HG02973 (cell line): Measurements from ENCODE around the gene CES2.

Experiments used
- ATAC-seq: cut with Tn5 transposase; IDR thresholded peaks from one replicate; pipeline ENCODE4 v1.9.1; 2021; ENCODE audit warnings: moderate library complexity; ENCODE audit not compliant: unreplicated experiment

The CES2 gene

GRCh38 chr16:66902648-66903543 is 32.4 kb upstream of the CES2 start:
- no peak for ATAC-seq

- ATAC-seq: no peak
Measured at GRCh38 chr16:66903544-66904427, 31.5 kb upstream of the CES2 start.

GRCh38 chr16:66904428-66904845 is 30.9 kb upstream of the CES2 start:
- ATAC-seq: no peak

- no peak for ATAC-seq
Measured at GRCh38 chr16:66904846-66905632, 30.3 kb upstream of the CES2 start.

- ATAC-seq: no peak
Measured at GRCh38 chr16:66905633-66906539, 29.4 kb upstream of the CES2 start.

DNA sequence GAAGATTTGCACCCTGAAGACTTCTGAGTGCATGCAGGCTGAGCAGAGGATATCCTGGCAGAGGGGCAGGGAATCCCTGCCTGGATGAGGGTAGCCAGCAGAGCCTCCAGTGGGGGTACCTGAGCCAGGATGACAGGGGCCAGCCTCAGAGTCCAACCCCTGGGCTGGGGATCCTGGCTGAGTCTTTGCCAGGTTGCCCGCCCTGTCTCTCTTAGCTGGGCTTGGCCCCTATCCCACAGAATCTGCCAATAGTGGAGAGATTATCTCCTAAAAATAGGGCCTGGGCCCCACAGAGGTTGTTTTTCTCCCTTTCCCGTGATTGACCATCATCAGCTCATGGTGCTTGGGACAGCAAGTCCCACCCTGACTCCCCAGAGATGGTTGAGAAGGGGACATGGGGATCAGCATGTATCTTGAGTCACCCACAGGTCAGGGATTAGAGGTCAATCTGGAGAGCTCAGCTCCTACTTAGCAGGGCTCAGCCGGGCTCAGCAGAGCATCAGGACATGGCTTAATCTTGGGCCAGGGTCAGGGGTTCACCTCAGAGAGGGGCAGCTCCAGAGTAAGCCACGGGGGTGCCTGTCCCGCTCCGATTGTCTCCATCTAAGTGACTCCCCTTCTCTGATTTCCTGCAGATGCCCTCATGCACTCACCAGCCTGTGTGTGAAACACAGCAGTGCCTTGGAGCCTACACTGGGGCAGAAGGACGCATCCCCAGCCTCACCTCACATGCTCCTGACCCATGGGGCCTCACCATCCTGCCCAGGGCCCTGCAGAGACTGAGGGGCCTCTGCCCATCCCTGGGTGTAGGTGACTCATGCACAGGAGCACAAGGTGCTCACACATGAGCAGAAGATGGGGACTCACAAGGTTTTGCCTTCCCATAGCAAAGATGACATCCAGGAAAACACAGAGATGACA is 28.1 kb upstream of the CES2 start:
- ATAC-seq: no peak

- ATAC-seq: no peak
Measured at GRCh38 chr16:66908116-66908515, 27.2 kb upstream of the CES2 start.

DNA sequence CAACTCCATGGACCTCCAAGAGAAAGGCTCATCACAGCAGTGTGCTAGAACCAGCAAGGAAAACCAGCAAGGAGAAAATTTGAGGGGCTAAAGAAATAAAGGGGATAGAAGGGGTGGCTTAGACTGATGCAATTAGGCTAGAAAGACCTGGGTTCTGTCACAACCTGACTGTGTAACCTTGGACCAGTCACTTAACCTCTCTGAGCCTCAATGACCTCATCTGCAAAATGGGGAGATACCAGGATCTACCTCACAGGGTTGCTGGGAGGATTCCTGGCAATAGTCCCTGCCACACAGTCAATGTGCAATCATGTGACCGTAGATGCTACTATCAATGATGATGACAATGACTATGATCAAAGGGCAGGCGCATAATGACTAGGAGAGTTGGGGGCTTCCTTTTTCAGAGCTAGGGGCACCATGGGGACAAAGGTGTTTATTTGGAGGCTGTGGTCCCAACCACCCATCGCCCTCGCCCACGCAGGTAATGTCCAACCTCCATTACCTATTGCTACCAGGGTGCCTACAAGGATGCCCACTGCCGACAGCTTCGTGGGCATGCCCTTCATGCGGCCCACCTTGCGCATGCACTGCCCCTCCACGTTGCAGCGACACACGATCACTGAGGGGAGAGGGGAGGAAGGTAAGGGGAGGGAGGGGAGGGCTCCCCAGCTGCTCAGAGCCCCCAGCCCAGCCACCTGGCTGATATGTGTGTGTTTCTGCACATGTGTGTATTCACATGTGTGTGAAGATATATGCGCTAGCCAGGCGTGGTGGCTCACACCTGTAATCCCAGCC is 26.4 kb upstream of the CES2 start:
- no peak for ATAC-seq

- ATAC-seq: no peak
Measured at GRCh38 chr16:66910175-66910940, 25.0 kb upstream of the CES2 start.

DNA sequence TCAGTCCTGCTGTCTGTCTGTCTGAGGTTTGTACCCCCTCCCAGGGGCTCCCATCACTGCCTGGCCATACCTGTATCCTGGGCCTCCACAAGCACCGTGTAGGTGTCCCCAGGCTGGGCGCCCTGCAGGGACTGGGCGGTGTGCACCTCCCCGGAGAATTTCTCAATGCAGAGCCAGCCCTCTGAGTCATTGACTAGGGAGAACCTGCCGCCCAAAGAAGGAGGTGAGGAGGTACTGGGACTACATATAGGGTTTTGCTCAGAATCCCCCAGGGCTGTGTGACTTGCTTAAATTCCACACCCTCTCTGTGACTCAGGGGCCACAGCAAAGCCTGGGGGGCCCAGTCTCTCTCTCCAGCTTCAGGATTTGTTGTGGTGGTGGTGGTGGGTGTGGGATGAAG is 24.2 kb upstream of the CES2 start:
- no peak for ATAC-seq

- ATAC-seq: no peak
Measured at GRCh38 chr16:66911801-66912200, 23.5 kb upstream of the CES2 start.

DNA sequence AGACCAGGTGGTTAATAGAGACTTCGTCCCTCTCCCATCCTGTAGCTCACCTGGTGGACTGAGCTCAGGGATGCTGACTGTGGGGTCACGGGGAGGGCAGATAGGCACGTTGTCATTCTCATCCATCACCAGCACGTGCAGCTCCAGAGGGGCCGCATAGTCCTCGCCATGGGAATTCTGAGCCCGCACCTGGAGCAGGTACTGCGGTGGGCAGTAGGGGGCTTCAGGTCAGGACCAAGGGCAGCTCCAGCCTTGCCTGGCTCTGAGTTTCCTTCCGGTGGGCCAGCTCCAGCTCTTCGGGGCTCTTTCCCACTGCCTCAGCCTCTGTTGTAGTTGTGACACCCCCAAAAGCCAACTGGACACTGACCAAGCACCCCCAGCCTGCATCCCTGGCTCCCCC is 22.2 kb upstream of the CES2 start:
- ATAC-seq: no peak

DNA sequence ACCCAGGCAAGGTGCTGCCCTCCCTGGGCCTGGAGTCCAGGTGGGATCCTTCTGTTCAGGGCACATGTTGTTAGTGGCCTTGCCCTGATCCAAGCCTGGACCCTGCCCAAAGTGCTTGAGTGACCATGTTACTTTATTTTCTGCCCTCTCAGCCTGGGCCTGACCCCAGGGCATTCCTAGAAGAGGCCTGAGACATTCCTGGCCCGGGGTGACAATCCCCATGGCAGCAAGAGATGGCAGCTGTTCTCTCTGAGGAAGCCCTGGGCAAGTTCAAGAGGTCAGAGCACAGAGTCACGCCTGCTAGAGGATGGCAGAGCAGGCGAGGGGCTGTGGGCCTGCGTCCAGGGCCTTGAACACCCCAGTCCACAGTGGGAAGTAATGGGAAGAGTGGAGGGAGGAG is 21.6 kb upstream of the CES2 start:
- ATAC-seq: no peak

- ATAC-seq: no peak
Measured at GRCh38 chr16:66914541-66914940, 20.8 kb upstream of the CES2 start.

DNA sequence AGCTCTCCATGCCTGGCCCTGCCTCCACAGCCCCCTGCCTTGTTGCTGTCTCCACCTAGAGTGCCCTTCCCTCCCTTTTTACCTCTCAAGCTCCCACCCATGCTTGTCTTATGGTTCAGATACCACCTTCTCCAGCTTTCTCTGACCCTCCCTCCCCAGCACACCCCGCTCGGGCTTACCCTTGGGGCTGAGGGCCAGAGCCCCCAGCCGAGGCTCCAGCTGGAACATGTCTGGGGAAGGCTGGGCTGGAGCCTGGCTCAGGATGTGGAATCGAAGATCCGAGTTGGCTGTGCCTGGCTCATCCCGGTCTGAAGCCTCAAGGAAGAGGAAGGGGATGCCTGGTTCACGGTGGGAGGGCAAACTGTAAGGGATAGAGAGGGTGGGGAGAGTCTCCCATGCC is 20.3 kb upstream of the CES2 start:
- ATAC-seq: no peak

DNA sequence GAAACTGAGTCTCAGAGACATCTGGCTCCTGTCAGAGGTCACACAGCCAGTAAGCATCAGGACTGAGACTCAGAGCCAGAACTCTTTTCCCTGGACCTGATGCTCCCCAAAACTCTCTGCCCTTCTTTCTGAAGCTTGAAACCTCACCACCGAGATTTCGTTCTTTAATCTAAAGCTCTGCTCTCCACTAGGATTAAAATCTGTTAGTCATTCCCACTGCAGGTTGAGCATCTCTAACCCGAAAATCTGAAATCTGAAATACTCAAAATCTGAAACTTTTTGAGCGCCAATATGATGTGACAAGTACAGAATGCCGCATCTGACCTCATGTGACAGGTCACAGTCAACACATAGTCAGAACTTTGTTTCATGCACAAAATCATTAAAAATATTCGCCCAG is 18.8 kb upstream of the CES2 start:
- no peak for ATAC-seq

GRCh38 chr16:66917741-66918140 is 17.6 kb upstream of the CES2 start:
- no peak for ATAC-seq

DNA sequence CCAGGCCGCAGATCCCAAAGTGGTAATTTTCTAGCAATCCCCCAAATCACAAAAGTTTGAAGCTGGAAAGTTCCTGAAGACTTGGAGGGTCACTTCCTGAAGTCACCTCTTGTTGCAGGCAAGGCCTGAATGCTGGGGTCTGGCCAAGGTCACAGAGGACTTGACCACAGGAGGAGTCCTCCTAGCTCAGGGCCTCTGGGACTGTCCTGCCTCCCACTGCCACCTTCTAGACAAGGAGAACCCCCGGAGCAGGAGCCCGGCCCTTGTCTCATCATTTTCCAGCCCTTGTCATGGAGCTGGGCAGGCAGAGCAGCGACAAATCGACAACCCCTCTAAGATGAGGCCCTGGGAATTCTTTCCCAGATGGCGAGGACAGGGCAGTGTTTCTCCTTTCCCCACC is 17.0 kb upstream of the CES2 start:
- ATAC-seq: no peak
